GM19240 (cell line): ENCODE data around the gene LRRC66.

Experiments
- DNase-seq: peaks from one replicate; pipeline ENCODE4 v3.0.0; 2011; ENCODE audit warnings: low spot score; ENCODE audit not compliant: insufficient read length

The LRRC66 gene

DNA sequence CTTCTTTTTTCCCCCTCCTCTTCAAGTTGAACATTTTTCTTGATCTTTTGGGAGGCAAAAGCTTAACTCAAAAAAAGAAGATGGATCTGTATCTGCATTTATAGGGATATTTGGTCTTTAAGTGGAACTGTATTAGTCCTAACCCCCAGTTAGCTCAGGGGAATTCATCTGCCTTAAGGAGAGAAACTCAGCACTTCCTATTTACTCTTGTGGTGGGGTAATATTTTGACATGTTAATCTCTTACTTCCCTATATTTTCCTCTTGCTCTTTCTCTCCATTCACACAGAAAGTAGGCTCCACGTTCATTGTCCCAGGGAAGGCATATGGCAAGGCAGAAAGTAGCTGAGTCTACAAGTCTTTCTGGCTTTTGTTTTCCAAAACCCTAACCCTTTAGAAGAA, 5.3 kb downstream of the LRRC66 start:
- DNase-seq, result no peak

- no peak for DNase-seq
Observed at GRCh38 chr4:52012651-52013050, 7.5 kb downstream of the LRRC66 start.

GRCh38 chr4:52010986-52011385, 9.2 kb downstream of the LRRC66 start:
- DNase-seq, result no peak

DNA sequence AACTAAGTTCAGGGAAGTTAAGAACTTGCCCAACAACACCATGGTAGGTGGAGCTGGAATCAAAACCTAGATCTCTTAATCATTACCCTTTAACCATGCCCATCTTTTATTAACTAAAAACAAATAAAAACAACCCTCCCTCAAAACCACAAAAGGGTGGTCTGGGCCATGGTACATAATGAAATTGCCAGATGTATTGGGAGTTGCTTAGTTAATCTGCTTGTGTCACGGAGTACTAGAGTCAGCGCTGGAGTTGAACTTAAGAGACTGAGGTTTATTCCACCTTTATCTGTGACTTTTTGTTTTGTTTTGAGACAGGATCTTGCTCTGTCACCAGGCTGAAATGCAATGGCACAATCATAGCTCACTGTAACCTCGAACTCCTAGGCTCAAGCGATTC, 13.3 kb downstream of the LRRC66 start:
- DNase-seq, result no peak

DNA sequence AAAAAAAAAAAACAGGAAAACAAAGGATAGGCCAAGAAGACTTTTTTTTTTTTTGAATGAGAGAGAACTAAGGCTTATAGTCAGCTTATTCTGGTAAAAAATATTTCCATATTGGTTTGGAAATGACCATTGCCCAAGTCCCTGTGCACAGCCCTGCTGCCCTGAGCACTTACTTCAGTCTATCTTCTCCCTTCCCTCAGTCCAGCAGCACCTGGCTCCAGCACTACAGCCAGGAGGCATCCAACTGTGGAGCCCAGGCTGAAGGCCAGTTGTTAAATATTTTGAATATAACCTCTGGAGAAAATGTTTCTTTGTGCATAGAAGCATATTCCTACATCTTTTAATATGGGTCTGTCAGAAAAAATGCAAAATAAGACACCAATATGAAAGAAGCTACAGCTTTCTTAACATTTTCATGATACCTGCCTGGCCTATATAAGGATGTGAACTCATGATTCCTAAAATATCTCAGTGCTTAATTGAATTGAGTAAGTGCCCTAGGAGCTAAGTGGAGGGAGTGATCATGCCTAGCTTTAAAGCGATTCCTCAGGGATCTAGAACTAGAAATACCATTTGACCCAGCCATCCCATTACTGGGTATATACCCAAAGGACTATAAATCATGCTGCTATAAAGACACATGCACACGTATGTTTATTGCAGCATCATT, 14.4 kb downstream of the LRRC66 start:
- DNase-seq, result no peak

GRCh38 chr4:52004414-52004813, 15.7 kb downstream of the LRRC66 start:
- no peak for DNase-seq

DNA sequence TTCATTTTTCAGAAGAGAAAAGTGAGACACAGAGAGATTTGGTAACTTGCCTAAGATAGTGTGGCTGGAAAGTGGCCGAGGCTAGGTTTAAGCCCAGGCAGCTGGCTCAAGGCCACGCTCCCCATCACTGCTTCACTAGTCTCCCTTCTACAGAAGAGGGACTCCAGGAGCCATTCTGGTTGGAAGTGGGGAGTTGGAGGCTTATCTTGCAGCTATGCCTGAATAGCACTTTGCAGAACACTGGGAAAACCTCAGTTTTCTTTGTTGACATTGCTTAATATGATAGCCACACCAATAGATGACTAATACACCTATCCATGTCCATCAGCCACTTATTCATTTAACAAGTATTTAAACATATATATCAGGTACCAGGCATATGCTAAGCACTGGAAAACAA, 18.5 kb downstream of the LRRC66 start:
- DNase-seq, result no peak

DNA sequence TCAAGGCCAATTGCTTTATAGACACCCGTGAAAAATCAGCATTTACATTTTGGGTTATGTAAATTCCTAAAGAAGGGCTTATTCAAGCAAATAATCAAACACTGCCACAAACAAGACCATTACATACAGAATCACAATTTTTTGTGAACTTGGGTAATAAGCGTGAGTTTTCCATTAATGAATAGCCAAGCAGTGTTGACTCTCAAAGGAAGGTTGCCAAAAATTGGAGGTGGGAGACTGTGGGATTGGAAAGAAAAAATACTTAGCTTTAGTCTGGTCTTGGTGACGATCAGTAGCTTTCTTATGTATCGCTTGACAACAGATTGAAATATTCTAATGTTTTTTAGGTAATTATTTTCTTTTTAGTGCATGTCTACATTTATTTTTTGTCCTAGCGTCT, 20.9 kb downstream of the LRRC66 start:
- no peak for DNase-seq

GRCh38 chr4:51998837-51999236, 21.3 kb downstream of the LRRC66 start:
- DNase-seq, result no peak

- no peak for DNase-seq
Observed at GRCh38 chr4:51997647-51998046, 22.5 kb downstream of the LRRC66 start.

GRCh38 chr4:51995647-51996220, 24.4 kb downstream of the LRRC66 start:
- DNase-seq, result no peak

DNA sequence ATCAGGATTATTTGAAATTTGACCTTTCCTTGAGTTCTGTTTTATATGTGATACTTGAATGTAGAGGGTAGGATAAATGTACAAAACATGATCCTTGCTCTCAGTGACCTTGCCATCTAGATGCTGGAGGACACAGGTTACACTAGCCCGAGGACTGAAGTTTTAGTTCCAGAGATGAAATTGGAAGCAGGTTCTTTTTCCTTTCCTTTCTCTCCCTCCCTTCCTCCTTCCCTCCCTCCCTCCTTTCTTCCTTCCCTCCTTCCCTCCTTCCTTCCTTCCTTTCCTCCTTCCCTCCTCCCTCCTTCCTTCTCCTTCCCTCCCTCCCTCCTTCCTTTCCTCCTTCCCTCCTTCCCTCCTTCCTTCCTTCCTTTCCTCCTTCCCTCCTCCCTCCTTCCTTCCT, 54.3 kb downstream of the LRRC66 start:
- DNase-seq, result no peak

- no peak for DNase-seq
Observed at GRCh38 chr4:51963841-51964517, 56.2 kb downstream of the LRRC66 start.

- no peak for DNase-seq
Observed at GRCh38 chr4:51960486-51960885, 59.7 kb downstream of the LRRC66 start.

DNA sequence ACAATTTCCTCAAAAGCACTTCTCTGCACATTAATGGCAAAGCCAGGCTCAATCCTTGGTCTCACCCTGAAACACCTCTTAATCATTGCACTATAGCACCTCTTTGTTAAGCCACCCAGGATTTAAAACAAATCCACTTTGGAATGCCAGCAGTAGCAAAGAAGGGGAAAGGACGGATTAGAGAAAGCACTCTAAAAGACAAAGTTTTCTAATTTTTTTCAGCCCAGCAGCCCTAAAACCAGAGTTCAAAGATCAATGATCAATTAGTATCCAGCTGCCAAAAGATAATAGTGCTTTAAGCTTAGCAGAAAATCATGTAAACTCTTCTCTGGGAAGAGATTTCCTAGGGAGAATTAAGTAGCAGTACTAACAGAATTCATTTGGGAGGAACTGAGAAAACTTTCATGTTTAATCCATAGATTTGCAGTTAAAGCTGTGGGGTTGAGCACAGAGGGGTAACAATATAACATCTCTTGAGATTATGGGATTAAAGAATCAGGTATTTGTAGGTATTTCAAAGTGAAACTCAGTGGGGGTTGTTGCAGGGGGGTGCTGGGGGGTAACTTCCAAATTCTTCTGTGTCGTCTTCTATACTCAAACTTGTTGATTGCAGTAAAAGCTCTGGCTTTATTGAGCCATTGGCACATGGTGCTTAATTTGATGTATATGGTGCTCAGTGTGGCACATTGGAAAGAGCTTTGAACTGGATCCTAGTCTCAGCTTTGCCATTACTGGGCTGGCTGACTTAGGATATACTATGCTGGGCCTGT, 61.8 kb downstream of the LRRC66 start:
- no peak for DNase-seq
